ENCODE data around the gene CLCN4. TPM values are rescaled to one million over a fixed set of nuclear protein-coding genes. Genes with fewer than 3 reads are reported as not detected.

Gene CLCN4
- total and polyA plus RNA-seq, 2 of the 8 experiments (the other 6 are each of a cell fraction or from before 2014, with no cell fraction given): 3.3 to 11.2 TPM

DNA sequence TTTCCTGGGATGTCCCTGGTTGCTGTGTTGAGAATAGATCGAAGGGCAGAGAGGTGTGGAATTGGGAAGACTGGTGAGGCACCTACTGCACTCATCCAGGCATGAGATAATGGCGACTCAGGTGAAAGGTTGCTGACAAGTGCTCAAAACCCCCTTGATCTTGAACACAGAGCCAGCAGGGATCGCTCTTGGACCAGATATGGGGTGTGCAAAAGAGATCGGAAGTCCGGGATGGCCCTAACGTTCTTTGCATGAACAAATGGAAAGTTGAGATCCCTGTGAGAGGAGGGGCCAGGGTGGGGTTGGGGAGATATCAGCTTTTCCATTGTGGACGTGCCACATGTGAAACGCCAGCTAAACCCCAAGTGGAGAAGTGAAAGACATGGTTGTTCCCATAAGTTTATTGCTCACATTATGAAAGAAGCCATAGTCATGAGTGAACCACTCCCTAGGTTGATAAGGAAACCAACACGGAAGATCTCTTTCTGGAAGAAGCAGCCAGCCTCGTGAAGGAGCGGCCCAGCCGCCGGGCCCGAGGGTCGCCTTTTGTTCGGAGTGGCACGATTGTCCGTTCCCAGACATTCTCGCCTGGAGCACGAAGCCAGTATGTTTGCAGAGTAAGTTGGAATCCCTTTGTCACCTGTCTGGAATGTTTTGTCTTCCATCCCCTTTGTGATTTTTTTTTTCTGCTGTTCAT, 22.6 kb upstream of the CLCN4 start (continued):
- TF ChIP-seq CHD7 (IDR thresholded peaks at IDR 0.05; ENCODE audit: insufficient replicate concordance, low read length): no peak
- TF ChIP-seq RBBP5 (IDR thresholded peaks at IDR 0.05; ENCODE audit: borderline replicate concordance, low read depth, low read length): no peak
- no peak for TF ChIP-seq SUZ12 (IDR thresholded peaks at IDR 0.05; ENCODE audit: low read length)
- TF ChIP-seq RXRA (IDR thresholded peaks at IDR 0.05; ENCODE audit: insufficient read depth, low read depth, low read length): no peak
- no peak for TF ChIP-seq KDM4A (IDR thresholded peaks at IDR 0.05; ENCODE audit: low read depth, low read length, severe bottlenecking)
- TF ChIP-seq HDAC2 (IDR thresholded peaks at IDR 0.05; ENCODE audit: borderline replicate concordance in 1 of 2, low read depth in 2 of 2, low read length in 2 of 2): no peak
- TF ChIP-seq SAP30 (IDR thresholded peaks at IDR 0.05; ENCODE audit: insufficient read depth, insufficient replicate concordance, low read length): no peak
- no peak for TF ChIP-seq SP2 (IDR thresholded peaks at IDR 0.05; ENCODE audit: low read length)
- TF ChIP-seq EGR1 (IDR thresholded peaks at IDR 0.05; ENCODE audit: borderline replicate concordance, low read depth, low read length): no peak
- no peak for TF ChIP-seq CEBPB (IDR thresholded peaks at IDR 0.05; ENCODE audit: low read depth, low read length)
